Activated CD4-positive, alpha-beta T cell treated with anti-CD3 and anti-CD28 coated beads for 36 hours (primary cell): ENCODE results near the gene ZNF112. TPM values are rescaled to one million over a fixed set of nuclear protein-coding genes. Genes with fewer than 3 reads are reported as not detected.

ENCODE experiments used
- ATAC-seq: fragments of 200-7000 bp; cut with Tn5 transposase; one replicate; pipeline ENCODE4 v1.10.0; 2021; ENCODE audit warnings: mild to moderate bottlenecking, moderate library complexity
- CTCF ChIA-PET: fragments of 350-600 bp; sonication (Branson Sonifier 250); formaldehyde crosslinking; loops from one replicate; lab custom pipeline; 2021; ENCODE audit warnings: antibody characterized with exemption; lab: Charles Lee
- POLR2A ChIA-PET: fragments of 350-600 bp; sonication (Branson Sonifier 250); formaldehyde crosslinking; loops from one replicate; lab custom pipeline; 2021; ENCODE audit warnings: antibody characterized with exemption, inconsistent platforms; lab: Charles Lee
- DNase-seq: peaks from one replicate; pipeline ENCODE4 v3.0.0-alpha.2; 2020
- H3K27ac Mint-ChIP-seq: one replicate; pipeline ENCODE4 v1.8.0; 2021; ENCODE audit warnings: mixed read lengths
- H3K27me3 Mint-ChIP-seq: one replicate; pipeline ENCODE4 v1.8.0; 2021; ENCODE audit warnings: mixed read lengths
- H3K36me3 Mint-ChIP-seq: one replicate; pipeline ENCODE4 v1.8.0; 2021; ENCODE audit warnings: low read depth, mixed read lengths
- H3K4me1 Mint-ChIP-seq: one replicate; pipeline ENCODE4 v1.8.0; 2021; ENCODE audit warnings: mixed read lengths
- H3K4me3 Mint-ChIP-seq: one replicate; pipeline ENCODE4 v1.8.0; 2021; ENCODE audit warnings: mild to moderate bottlenecking, moderate library complexity, mixed read lengths
- H3K9me3 Mint-ChIP-seq: one replicate; pipeline ENCODE4 v1.8.0; 2021; ENCODE audit warnings: low read depth, mixed read lengths
- intact Hi-C, 2 experiments: fragments of 100-400 bp; cut with DNase I in 1 of 2; cut with micrococcal nuclease in 1 of 2; formaldehyde crosslinking; loops; one replicate each; pipeline versions ENCODE4 v1.14.2 to v1.15.1; 2022 to 2024; cut with DNase I, micrococcal nuclease
- total RNA-seq, 2 experiments: library from RNA; stranded (reverse); gene quantifications; one replicate each; pipeline ENCODE4 v1.2.3, GENCODE V29; 2021

ZNF112 gene
- total RNA-seq, 2 experiments from 2014 or later, result 0.12 to 0.14 TPM

DNA sequence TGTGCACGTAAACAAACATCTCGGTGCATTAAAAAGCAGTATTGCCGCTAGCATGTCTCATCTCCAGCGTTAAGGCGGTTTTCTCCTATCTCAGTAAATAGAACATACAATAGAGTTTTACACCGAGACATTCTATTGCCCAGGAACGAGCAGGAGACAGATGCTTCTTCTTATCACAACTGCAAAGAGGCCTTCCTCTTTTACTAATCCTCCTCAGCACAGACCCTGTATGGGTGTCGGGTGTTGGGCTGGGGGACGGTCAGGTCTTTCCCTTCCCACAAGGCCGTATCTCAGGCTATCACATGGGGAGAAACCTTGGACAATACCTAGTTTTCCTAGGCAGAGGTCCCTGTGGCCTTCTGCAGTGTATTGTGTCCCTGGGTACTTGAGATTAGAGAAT is 75.6 kb downstream of the ZNF112 start:
- H3K9me3 Mint-ChIP-seq, result peaks cover 58% of the 10 kb centered on the region

GRCh38 chr19:44278181-44278690 is 78.2 kb downstream of the ZNF112 start:
- H3K4me3 Mint-ChIP-seq, result no peak overlapping the region
- H3K9me3 Mint-ChIP-seq, result peaks cover 61% of the 10 kb centered on the region
- CTCF ChIA-PET, result no interaction called here
- no peak overlapping the region for H3K27ac Mint-ChIP-seq
- no peak for ATAC-seq
- H3K27me3 Mint-ChIP-seq, result no peaks in the 10 kb centered on the region
- no peaks in the 10 kb centered on the region for H3K4me1 Mint-ChIP-seq
- POLR2A ChIA-PET, result no interaction called here
- intact Hi-C loops, result no loop called here
- H3K36me3 Mint-ChIP-seq, result peaks cover 42% of the 10 kb centered on the region
- no peak for DNase-seq

More for the DNA sequence above, 75.6 kb downstream of the ZNF112 start:
- CTCF ChIA-PET, result no interaction called here
- intact Hi-C loops, result no loop called here
- Mint-ChIP-seq H3K27ac (no peak overlapping the region), H3K4me1 (no peaks in the 10 kb centered on the region), H3K27me3 (no peaks in the 10 kb centered on the region), H3K36me3 (peaks cover 27% of the 10 kb centered on the region), H3K4me3 (no peak overlapping the region)
- ATAC-seq (no peak), DNase-seq (no peak)
- POLR2A ChIA-PET, result no interaction called here

GRCh38 chr19:44277331-44277730 is 79.1 kb downstream of the ZNF112 start:
- ChIA-PET POLR2A (no interaction called here), CTCF (no interaction called here)
- H3K9me3 Mint-ChIP-seq, result peaks cover 61% of the 10 kb centered on the region
- no peak for DNase-seq
- H3K27me3 Mint-ChIP-seq, result no peaks in the 10 kb centered on the region
- intact Hi-C loops, result no loop called here
- H3K4me3 Mint-ChIP-seq, result no peak overlapping the region
- ATAC-seq, result no peak
- no peak overlapping the region for H3K27ac Mint-ChIP-seq
- peaks cover 47% of the 10 kb centered on the region for H3K36me3 Mint-ChIP-seq
- H3K4me1 Mint-ChIP-seq, result no peaks in the 10 kb centered on the region

Other genes starting within 250 kb of the ZNF112 start
- 1 to 10 TPM; 2.6 to 3.1 TPM for gene ZNF225, start 243.3 kb downstream of the ZNF112 start, total RNA-seq
- gene ZNF234, start 215.1 kb downstream of the ZNF112 start, total RNA-seq, result 10 to 100 TPM in 1 of 2 experiments, 1 to 10 TPM in 1; 7.9 to 10.4 TPM
- gene ZNF226, start 191.6 kb downstream of the ZNF112 start, total RNA-seq, result 10 to 100 TPM; 11.3 to 15.2 TPM
- 10 to 100 TPM; 19.4 to 20.6 TPM for gene ZNF227, start 144.1 kb downstream of the ZNF112 start, total RNA-seq
- gene ZNF233, start 96.8 kb downstream of the ZNF112 start, total RNA-seq, result under 1 TPM; 0.26 to 0.34 TPM
- 1 to 10 TPM; 2.1 to 2.7 TPM for gene ZNF235, start 51.7 kb downstream of the ZNF112 start, total RNA-seq
- gene ZNF285, start 44.9 kb upstream of the ZNF112 start, total RNA-seq, result 1 to 10 TPM; 1.2 to 1.4 TPM
- gene ZNF229, start 91.8 kb upstream of the ZNF112 start, total RNA-seq, result 1 to 10 TPM; 1.0 to 1.2 TPM
- 1 to 10 TPM; 5.5 to 7.7 TPM for gene ZNF180, start 143.8 kb upstream of the ZNF112 start, total RNA-seq
- gene CEACAM20, start 173.0 kb upstream of the ZNF112 start, total RNA-seq, result not detected